IPS-NIHi11 (cell line): ENCODE measurements around the gene NPEPPS.
A peak's percentile ranks its signal among the peaks of the same experiment; 100 is the strongest.

Experiments
- DNase-seq: peaks from one replicate; pipeline ENCODE4 v3.0.0; 2012; ENCODE audit warnings: mixed read lengths, low spot score

NPEPPS gene

DNA sequence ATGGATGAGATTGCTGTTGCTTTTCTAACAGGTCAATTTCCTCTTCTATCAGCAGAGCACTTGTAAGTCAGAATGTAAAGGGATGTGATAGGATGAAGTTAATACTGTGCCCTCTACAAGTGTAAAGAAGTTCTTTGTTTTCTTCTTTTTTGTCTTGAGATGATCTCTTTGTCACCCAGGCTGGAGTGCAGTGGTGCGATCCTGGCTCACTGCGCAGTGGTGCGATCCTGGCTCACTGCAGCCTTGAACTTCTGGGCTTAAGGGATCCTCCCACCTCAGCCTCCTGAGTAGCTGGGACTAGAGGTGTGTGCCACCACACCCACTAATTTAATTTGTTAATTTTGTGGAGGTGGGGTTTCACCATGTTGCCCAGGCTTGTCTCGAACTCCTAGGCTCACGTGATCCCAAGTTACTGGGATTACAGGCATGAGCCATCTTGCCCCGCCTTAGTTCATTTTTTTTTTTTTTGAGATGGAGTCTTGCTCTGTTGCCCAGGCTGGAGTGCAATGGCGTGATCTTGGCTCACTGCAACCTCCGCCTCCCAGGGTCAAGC is 97.2 kb downstream of the NPEPPS start:
- DNase-seq, result no peak

GRCh38 chr17:47629826-47630225 is 98.9 kb downstream of the NPEPPS start:
- no peak for DNase-seq

- no peak for DNase-seq
These were observed 99.7 kb downstream of the NPEPPS start for GRCh38 chr17:47630614-47631013.

DNA sequence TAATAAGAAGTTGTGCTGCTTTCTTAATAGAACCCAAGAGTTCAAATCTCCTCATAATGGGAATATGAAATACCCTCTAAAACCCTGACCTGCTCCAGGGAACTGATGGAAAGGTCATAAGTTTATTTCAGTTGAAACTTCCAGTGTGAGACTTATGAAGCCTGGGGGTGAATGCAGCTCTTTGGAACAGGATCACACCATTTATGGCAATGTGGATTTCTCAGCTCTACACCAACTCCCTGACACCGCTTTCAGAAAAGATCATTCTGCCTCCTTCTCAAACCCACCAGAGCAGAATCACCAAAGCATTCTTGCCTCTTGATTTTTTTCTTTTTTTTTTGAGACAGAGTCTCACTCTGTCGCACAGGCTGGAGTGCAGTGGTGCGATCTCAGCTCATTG is 102.1 kb downstream of the NPEPPS start:
- DNase-seq, result no peak

GRCh38 chr17:47633996-47634395 is 103.1 kb downstream of the NPEPPS start:
- DNase-seq, result no peak

GRCh38 chr17:47634870-47635269 is 104.0 kb downstream of the NPEPPS start:
- DNase-seq, result no peak

DNA sequence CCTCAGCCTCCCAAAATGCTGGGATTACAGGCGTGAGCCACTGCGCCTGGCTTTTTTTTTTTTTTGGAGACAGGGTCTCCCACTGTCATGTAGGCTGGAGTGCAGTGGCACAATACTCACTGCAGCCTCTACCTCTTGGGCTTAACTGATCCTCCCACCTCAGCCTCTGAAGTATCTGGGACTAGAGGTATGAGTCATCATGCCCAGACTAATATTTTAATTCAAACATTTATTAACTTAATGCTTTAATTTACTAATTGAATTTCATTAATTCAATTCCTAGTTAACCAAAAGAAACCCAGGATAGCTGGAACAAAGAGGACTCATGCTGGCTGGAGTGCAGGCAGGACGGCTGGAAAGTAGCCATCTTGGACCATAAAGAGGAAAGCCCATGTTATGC is 104.8 kb downstream of the NPEPPS start:
- DNase-seq, result no peak

DNA sequence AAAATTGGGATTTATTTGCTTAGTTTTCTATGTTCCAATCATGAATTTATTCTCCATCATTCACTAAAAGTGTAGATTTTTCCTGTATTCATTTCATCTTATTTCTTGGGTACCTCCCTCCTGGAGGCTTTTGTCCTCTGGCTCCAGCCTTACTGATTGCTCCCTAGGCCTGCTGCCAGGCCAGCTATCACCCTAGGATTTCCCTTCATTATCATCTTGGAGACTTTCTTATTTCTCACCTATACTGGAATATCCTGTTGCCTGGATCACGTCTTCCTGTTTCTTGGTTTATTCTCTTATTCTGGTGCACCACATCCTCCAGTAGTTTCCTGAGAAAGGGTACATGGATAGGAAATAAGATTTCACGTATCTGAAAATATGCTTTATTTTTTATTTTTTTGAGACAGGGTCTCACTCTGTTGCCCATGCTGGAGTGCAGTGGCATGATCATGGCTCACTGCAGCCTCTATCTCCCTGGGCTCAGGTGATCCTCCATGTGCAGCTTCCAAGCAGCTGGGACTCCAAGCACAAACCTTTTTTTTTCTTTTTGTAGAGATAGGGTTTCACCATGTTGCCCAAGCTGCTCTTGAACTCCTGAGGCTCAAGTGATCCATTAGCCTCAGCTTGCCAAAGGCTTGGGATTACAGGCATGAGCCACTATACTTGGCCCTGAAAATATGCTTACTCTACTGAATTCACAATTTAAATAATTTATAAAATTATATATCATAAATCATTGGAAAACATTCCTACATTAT is 105.5 kb downstream of the NPEPPS start:
- no peak for DNase-seq

- no peak for DNase-seq
These were observed 108.0 kb downstream of the NPEPPS start for GRCh38 chr17:47638903-47639302.

GRCh38 chr17:47640076-47640475 is 109.2 kb downstream of the NPEPPS start:
- no peak for DNase-seq

GRCh38 chr17:47641202-47641601 is 110.3 kb downstream of the NPEPPS start:
- no peak for DNase-seq

GRCh38 chr17:47643116-47643515 is 112.2 kb downstream of the NPEPPS start:
- DNase-seq, result no peak

DNA sequence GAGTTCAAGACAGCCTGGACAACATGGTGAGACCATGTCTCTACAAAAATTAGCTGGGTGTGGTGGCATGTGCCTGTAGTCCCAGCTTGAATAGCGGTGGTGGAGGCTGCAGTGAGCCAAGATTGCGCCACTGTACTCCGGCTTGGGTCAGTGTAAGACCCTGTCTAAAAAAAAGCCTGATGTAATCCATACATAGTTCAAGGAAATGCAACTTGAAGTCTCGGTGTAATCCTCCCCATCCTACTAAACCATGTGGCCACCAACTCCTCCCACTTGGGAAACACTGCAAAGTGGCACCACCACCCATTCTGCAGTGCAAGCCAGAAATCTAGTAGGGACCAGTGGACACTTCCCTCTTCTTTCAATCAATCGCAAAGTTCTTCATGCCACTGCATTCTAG is 113.4 kb downstream of the NPEPPS start:
- no peak for DNase-seq

GRCh38 chr17:47649153-47649971 is 118.5 kb downstream of the NPEPPS start, which contains the start of gene KPNB1:
TSS of gene KPNB1 (plus strand) at chr17:47649919. CDS start at chr17:47650245, 326 bp downstream.
- DNase-seq, result peak; percentile 88

- no peak for DNase-seq
These were observed 119.1 kb downstream of the NPEPPS start for GRCh38 chr17:47649972-47650524.

DNA sequence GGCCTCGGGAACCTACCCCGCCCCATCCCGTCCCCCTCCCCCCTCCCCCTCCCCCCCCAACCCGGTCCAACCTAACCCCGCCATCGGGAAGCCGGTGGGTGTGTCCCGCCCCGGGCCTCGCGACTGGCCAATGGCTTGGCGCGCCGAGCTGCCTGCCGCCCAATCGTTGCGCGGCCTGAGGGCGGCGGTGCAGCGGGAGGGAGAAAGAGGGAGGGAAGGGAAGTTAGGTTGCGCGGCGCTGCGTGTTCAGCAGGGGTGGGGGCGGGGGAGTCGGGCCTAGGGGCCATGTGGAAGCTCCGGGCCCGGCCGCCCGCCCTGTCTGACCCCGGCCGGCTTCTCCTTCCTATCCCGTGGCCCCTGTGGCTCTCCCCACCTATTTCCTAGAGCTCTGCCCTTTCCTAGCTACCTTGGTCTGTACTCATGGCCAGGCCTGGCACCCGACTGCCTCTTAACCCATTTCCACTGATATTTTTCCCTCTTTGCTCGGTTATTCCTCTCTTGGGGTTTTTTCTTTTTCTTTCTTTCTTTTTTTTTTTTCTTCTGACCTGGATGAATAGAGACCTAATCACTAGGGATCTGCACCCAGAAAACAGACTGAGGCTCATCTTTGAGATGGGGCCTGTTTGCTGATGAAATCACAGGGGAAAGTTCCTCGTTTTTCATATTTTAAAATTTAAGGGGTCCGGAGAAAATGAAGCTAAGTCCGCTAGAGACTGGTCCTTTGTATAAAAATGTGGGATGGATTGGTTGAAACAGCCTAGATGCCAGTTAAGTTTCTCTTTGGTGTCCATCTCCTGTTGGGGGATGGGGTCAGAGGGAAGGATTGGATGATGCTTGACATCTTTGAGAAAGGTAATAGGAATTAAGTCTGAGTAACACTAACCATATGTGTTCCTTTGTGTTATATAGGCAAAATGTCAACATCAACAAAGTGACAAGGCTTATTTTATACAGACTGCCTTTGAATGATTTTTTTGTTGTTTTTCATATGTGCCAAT is 119.9 kb downstream of the NPEPPS start:
- peak; percentile 93 for DNase-seq

GRCh38 chr17:47651704-47652103 is 120.8 kb downstream of the NPEPPS start:
- DNase-seq, result no peak

- no peak for DNase-seq
These were observed 121.7 kb downstream of the NPEPPS start for GRCh38 chr17:47652570-47652969.

DNA sequence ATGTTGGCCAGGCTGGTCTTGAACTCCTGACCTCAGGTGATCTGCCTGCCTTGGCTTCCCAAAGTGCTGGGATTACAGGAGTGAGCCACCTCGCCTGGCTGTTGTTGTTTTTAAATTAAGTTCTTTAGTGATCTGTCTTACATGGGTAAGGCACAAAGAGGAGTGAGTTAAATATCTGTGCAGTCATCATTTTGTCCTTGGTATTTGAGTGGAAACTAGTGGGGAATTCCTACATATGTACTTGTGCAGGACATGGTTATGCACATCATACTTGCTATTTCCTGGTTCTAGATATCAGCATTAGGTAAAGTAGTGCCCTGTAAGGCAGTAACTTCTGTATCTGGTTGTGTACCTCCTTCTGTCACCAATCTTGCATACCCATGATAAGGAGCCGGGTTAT is 122.5 kb downstream of the NPEPPS start:
- no peak for DNase-seq

DNA sequence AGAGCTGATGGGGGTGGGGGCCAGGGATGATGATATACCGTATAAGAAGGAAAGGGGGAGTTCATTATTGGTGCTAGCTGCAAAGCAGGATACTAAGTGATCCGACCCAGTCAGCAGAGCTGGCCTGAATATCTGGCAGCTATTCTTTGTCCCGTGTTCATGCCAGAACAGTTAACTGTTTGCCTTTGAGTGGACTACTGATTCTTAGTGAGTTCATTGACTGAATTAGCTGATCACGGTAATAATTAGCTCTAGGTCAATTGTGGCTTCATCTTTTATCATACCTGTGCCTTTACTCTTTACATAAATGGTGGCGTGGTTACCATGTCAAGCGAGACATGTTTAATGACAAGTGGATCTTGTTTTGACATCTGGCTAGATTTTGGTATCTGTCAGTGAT is 124.1 kb downstream of the NPEPPS start:
- DNase-seq, result no peak

GRCh38 chr17:47660064-47660492 is 129.2 kb downstream of the NPEPPS start:
- DNase-seq, result no peak
